Heart left ventricle (tissue), 16 donors: ENCODE measurements around the gene ALPK3. TPM values are rescaled to one million over a fixed set of nuclear protein-coding genes. Genes with fewer than 3 reads are reported as not detected.
"Not testable (repeated sequence)": the region's sequence is repeated elsewhere in the genome, so short reads cannot be mapped to it uniquely, and the experiment has no call there.

Experiments
- ATAC-seq, 4 donors: fragments of 200-7000 bp; cut with Tn5 transposase; one replicate each; pipeline ENCODE4 v1.9.1; 2020 to 2022; ENCODE audit warnings: moderate library complexity in 4 of 4, mild to moderate bottlenecking in 3 of 4, moderate number of reproducible peaks in 1 of 4
- DNase-seq, 5 donors: peaks; one replicate each; pipeline ENCODE4 v3.0.0-alpha.2; 2020
- H3K27ac ChIP-seq, 12 donors: fragments of 200-600 bp; sonication (generic) in 4 of 12; one replicate each; pipeline versions ENCODE4 v1.5.0 to v1.8.0; 2016 to 2022; ENCODE audit warnings: mild to moderate bottlenecking in 2 of 12
- H3K27me3 ChIP-seq, 9 donors: fragments of 200-600 bp; sonication (generic) in 2 of 9; one replicate each; pipeline versions ENCODE4 v1.5.1 to v1.8.0; 2016 to 2022; ENCODE audit warnings: mild to moderate bottlenecking in 3 of 9
- H3K36me3 ChIP-seq, 9 donors: fragments of 200-600 bp; sonication (generic) in 2 of 9; one replicate each; pipeline versions ENCODE4 v1.5.0 to v1.8.0; 2018 to 2022; ENCODE audit warnings: mild to moderate bottlenecking in 2 of 9
- H3K4me1 ChIP-seq, 12 donors: fragments of 200-600 bp; sonication (generic) in 4 of 12; one replicate each; pipeline versions ENCODE4 v1.5.0 to v1.8.0; 2016 to 2022; ENCODE audit warnings: mild to moderate bottlenecking in 3 of 12
- H3K4me3 ChIP-seq, 12 donors: fragments of 200-600 bp; sonication (generic) in 4 of 12; one replicate each; pipeline versions ENCODE4 v1.5.0 to v1.8.0; 2017 to 2022; ENCODE audit warnings: mild to moderate bottlenecking in 9 of 12, moderate library complexity in 4 of 12
- H3K9me3 ChIP-seq, 12 donors: fragments of 200-600 bp; sonication (generic) in 4 of 12; one replicate each; pipeline versions ENCODE4 v1.5.0 to v1.8.0; 2016 to 2022; ENCODE audit warnings: mild to moderate bottlenecking in 1 of 12
- POLR2A ChIP-seq, 2 donors: fragments of 450-650 bp; IDR thresholded peaks; one replicate each; pipeline ENCODE4 v1.6.1; 2017; ENCODE audit warnings: antibody characterized with exemption in 2 of 2, mild to moderate bottlenecking in 2 of 2, moderate library complexity in 2 of 2
- WGBS, 4 donors: extraction: QIAGEN DNeasy Blood & Tissue Kit in 2 of 4; methylation state at CpG; one replicate each; pipeline versions ENCODE4 v1.1.5 to v1.1.7; 2013 to 2018; 5-methylcytosine and 5-hydroxymethylcytosine counted together
- intact Hi-C, 10 donors: fragments of 100-400 bp; cut with DNase I; formaldehyde crosslinking; loops; one replicate each; pipeline versions ENCODE4 v1.11.1 to v1.14.2; 2022
- polyA plus RNA-seq, 2 donors: library from polyadenylated mRNA; stranded (reverse); fragments of 200-250 nt; gene quantifications; one replicate each; pipeline ENCODE4 v1.2.3, GENCODE V29; 2013
- total RNA-seq, 9 donors: library from RNA; depleted of rRNA in 2 of 9; stranded (reverse); fragments of >200 nt in 2 of 9; fragmentation: NEBNext Ultra II Directional in 3 of 9; extraction: Animal tissue kit (Norgen Biotek cat#: 25700) in 3 of 9; gene quantifications; one replicate each; pipeline versions ENCODE4 v1.1.0 to v1.2.4, GENCODE V29; 2016 to 2023
- TF ChIP-seq, protein P1 (sequence below), 12 donors: fragments of 200-600 bp; sonication (generic) in 4 of 12; IDR thresholded peaks; one replicate each; pipeline versions ENCODE4 v1.5.0 to v1.8.0; 2018 to 2022; ENCODE audit warnings: antibody characterized with exemption in 12 of 12, mild to moderate bottlenecking in 5 of 12
- donor health status: ischemic (EF 13 %, LVEDD 7.1; RV severe dilation, severe dysfunction).
- donor health status: healthy with polysubstance abuse.
- donor health status: DM: no; HTN: yes; CAD: no.
- donor health status: DM: no; HTN: no; CAD: no.
- donor health status: ischemic (EF 25% LVEDD 6.9; RV normal size, moderate dysfunction).
- donor health status: ischemic (EF 25% LVEDD 5.7; RV mildly dilated, moderate dysfunction).
- donor health status: healthy.
- donor health status: DM: yes; HTN: yes; CAD: no.
- donor health status: ischemic (EF 35%, LVEDD 5.7; RV mildly dilated, moderate dysfunction).
- donor health status: nonischemic (EF 11% LVEDD 7.7; RV severe dilation, severe dysfunction).
- donor health status: DM: yes; HTN: yes; CAD: no.
- donor health status: PGD.
- donor health status: ischemic (EF 29% LVEDD 5.4; RV normal size, mild dysfunction).
- donor health status: nonischemic (EF 23%, LVEDD 6.1; RV moderate dilation, normal function).

Gene ALPK3
- total and polyA plus RNA-seq, 11 donors = 82.2 to 258 (median 144) TPM

DNA sequence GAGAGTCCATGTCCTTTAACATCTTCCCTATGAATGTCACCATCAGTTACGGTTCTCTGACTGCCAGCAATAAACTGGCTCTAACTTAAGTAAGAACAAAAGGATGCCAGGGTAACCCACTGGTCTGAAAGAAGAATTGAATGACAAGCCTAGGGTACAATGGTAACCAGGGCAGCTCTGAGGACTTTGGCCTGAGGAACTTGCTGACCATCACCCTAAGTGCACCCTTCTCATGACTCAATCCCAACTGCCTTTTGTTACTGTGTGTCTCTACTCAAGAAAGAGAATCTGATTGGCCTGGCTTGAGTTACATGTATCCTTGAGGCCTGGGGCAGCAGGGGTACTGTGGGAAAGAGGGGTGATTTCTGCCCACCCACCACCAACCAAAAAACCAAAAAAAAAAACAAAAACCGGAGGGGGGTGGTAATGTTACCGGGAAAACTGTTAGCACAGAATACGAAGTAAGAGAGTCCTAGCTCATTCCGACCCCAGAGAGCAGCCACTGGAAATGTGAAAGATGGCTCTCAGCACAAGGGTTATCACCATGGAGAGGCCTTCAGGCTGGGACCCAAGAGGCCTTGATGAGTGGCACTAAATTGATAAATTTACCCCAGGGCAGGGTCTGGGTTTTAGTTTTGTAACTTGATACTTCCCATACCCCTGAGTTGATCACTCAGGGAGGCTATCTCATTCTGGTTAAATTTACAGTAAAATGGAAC, 58.0 kb downstream of the ALPK3 start:
- intact Hi-C loops = loop anchor here in 3 of 10 donors (5.0 to 10.0 kb wide), 4 partner anchors 52 to 273 kb away; partner anchors contain the start of genes NMB (in 1 of the 3), WDR73 (in 1 of the 3) and ZSCAN2 (in 1 of the 3)
- ATAC-seq = no peak

DNA sequence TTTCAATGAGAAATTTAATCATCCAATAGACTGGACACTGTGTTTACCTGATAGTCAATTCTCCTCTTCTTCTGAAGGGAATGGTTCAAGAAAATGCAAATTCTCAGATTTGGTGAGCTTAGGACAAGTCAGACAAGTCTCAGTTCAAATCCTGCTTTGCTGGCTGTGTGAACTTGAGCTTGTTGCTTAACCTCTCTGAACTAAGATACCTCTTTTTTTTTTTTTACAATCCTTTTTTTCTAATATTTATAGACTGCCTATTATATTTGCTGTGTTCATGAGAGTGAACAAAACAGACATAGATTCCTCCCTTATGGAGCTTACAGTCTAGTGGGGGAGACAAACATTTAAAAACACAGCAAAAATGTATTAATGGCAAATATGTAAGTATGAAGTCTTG, 59.1 kb downstream of the ALPK3 start:
- Histone ChIP-seq H3K36me3 (peaks cover 0 to 2% (median 0%) of the 10 kb centered on the region in 9 donors), H3K27ac (no peak overlapping the region), H3K27me3 (no peaks in the 10 kb centered on the region), H3K4me1 (peaks cover 0 to 16% (median 3%) of the 10 kb centered on the region in 12 donors), H3K4me3 (no peak overlapping the region), H3K9me3 (no peaks in the 10 kb centered on the region)
- TF ChIP-seq POLR2A (IDR thresholded peaks at IDR 0.05) = no peak
- TF ChIP-seq, protein P1, sequence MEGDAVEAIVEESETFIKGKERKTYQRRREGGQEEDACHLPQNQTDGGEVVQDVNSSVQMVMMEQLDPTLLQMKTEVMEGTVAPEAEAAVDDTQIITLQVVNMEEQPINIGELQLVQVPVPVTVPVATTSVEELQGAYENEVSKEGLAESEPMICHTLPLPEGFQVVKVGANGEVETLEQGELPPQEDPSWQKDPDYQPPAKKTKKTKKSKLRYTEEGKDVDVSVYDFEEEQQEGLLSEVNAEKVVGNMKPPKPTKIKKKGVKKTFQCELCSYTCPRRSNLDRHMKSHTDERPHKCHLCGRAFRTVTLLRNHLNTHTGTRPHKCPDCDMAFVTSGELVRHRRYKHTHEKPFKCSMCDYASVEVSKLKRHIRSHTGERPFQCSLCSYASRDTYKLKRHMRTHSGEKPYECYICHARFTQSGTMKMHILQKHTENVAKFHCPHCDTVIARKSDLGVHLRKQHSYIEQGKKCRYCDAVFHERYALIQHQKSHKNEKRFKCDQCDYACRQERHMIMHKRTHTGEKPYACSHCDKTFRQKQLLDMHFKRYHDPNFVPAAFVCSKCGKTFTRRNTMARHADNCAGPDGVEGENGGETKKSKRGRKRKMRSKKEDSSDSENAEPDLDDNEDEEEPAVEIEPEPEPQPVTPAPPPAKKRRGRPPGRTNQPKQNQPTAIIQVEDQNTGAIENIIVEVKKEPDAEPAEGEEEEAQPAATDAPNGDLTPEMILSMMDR (IDR thresholded peaks at IDR 0.05) = no peak
- no peak for DNase-seq
- no peak for ATAC-seq
- intact Hi-C loops = loop anchor here in 2 of 10 donors (5.0 to 10.0 kb wide), 3 partner anchors 51 to 274 kb away; partner anchors contain the start of genes NMB (in 1 of the 2), WDR73 (in 1 of the 2) and ZSCAN2 (in 1 of the 2)

More for the DNA sequence above, 58.0 kb downstream of the ALPK3 start:
- H3K4me1 ChIP-seq = peaks cover 0 to 16% (median 3%) of the 10 kb centered on the region in 12 donors
- H3K9me3 ChIP-seq = no peaks in the 10 kb centered on the region
- no peak for DNase-seq
- no peak overlapping the region for H3K27ac ChIP-seq
- no peaks in the 10 kb centered on the region for H3K27me3 ChIP-seq
- TF ChIP-seq, protein P1 (IDR thresholded peaks at IDR 0.05) = no peak
- TF ChIP-seq POLR2A (IDR thresholded peaks at IDR 0.05) = no peak
- peaks cover 0 to 13% (median 0%) of the 10 kb centered on the region in 9 donors for H3K36me3 ChIP-seq
- H3K4me3 ChIP-seq = no peak overlapping the region
- 80 to 86% (median 85%) methylated on average over 5 of the region's 5 CpGs for WGBS, 4 donors

DNA sequence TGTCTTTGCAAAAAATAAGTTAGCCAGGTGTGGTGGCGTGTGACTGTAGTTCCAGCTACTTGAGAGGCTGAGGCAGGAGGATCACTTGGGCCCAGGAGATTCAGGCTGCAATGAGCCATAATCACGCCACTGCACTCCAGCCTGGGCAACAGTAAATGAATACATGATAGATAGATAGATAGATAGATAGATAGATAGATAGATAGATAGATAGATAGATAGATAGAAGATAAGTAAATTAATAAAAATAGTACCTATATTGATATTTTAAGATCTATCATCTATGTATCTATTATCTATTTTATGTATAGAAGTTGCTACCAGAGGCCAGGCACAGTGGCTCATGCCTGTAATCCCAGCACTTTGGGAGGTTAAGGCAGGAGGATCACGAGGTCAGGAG, 60.5 kb downstream of the ALPK3 start:
- 91 to 95% (median 93%) methylated on average over 3 of the region's 3 CpGs for WGBS, 4 donors
- ATAC-seq = not testable (repeated sequence)
- intact Hi-C loops = loop anchor here in 2 of 10 donors (5.0 to 10.0 kb wide), 3 partner anchors 50 to 275 kb away; partner anchors contain the start of genes NMB (in 1 of the 2), WDR73 (in 1 of the 2) and ZSCAN2 (in 1 of the 2)

DNA sequence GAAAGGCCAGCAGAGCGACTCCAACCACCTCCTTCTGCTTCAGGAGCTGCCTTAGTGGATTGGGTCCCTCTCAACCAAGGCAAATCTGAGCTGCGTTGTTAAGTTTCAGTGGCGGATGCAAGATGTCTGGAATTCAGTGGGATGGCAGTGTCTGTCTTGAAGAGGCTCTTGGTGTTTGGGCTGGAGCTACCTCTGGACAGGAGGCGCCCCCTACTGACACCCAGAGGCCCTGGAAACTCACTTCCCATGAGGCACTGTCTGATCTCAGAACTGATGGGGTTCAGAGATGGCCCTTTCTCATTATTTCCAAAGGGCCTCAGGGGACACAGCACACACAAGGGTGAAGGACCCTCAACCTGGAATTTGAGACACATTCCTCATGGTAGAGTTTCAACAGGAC, 61.3 kb downstream of the ALPK3 start:
- Histone ChIP-seq H3K9me3 (no peaks in the 10 kb centered on the region), H3K4me1 (peaks cover 0 to 16% (median 1%) of the 10 kb centered on the region in 12 donors), H3K4me3 (no peak overlapping the region), H3K36me3 (no peaks in the 10 kb centered on the region), H3K27me3 (no peaks in the 10 kb centered on the region), H3K27ac (no peak overlapping the region)
- 51 to 62% (median 57%) methylated on average over 4 of the region's 4 CpGs for WGBS, 4 donors
- DNase-seq (peak; percentile 51 to 75 (median 64)), ATAC-seq (peak; percentile 16 to 62 (median 46))
- TF ChIP-seq, protein P1 (IDR thresholded peaks at IDR 0.05) = peak; percentile 42 to 69 (median 58)
- no peak for TF ChIP-seq POLR2A (IDR thresholded peaks at IDR 0.05)
- intact Hi-C loops = loop anchor here in 2 of 10 donors (5.0 to 10.0 kb wide), 3 partner anchors 49 to 276 kb away; partner anchors contain the start of genes NMB (in 1 of the 2), WDR73 (in 1 of the 2) and ZSCAN2 (in 1 of the 2)

More for the DNA sequence above, 60.5 kb downstream of the ALPK3 start:
- not testable (repeated sequence) for H3K27ac ChIP-seq, H3K9me3 ChIP-seq, H3K27me3 ChIP-seq, H3K36me3 ChIP-seq, DNase-seq, H3K4me3 ChIP-seq
- H3K4me1 ChIP-seq = peaks cover 0 to 16% (median 3%) of the 10 kb centered on the region in 12 donors
